HG03432 (cell line): Measurements from ENCODE around the gene HS3ST6.
"Not testable (repeated sequence)": the region's sequence is repeated elsewhere in the genome, so short reads cannot be mapped to it uniquely, and the experiment has no call there.

Experiments
- ATAC-seq: cut with Tn5 transposase; IDR thresholded peaks from one replicate; pipeline ENCODE4 v1.9.1; 2021; ENCODE audit warnings: mild to moderate bottlenecking, moderate library complexity; ENCODE audit not compliant: unreplicated experiment

Gene HS3ST6

GRCh38 chr16:1947369-1947670, 29.1 kb upstream of the HS3ST6 start:
- ATAC-seq, result no peak

DNA sequence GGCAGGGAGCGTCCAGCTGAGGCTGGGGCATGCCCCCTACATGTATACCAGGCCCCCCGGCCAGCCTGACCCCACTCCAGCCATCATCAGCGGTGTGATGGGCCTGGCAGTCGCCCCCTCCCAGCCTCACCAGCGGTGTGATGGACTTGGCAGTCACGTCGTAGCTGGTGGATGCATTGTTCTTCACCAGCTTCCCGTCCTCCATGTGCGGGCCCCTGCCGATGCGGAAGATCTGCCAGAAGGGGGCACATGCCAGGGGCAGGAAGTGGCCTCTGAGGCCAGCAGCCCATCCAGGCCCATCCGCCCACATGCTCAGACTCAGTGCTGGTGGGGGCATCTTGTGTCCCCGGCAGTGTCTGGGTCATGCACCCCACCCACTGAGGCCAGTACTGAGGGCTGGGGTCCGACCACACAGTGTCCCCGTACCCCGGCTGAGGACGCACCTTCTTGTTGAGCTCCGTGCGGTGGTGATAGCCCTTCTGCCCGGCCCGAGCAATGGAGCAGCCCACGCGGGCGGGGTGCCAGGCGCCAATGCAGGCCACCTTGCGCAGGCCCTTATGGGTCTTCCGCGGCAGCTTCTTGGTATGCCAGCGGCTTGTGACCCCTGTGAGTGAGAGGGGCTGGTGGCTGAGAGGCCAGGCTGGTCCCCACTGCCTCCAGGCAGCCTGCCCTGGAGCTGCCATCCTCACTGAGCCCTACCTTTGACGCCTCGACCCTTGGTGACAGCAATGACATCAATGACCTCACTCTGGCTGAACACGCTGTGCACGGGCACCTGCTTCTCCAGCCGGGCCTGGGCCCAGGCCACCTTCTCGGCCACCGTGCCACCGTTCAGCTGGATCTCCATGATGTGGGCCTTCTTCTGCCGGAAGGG, 28.5 kb upstream of the HS3ST6 start:
- ATAC-seq, result no peak

DNA sequence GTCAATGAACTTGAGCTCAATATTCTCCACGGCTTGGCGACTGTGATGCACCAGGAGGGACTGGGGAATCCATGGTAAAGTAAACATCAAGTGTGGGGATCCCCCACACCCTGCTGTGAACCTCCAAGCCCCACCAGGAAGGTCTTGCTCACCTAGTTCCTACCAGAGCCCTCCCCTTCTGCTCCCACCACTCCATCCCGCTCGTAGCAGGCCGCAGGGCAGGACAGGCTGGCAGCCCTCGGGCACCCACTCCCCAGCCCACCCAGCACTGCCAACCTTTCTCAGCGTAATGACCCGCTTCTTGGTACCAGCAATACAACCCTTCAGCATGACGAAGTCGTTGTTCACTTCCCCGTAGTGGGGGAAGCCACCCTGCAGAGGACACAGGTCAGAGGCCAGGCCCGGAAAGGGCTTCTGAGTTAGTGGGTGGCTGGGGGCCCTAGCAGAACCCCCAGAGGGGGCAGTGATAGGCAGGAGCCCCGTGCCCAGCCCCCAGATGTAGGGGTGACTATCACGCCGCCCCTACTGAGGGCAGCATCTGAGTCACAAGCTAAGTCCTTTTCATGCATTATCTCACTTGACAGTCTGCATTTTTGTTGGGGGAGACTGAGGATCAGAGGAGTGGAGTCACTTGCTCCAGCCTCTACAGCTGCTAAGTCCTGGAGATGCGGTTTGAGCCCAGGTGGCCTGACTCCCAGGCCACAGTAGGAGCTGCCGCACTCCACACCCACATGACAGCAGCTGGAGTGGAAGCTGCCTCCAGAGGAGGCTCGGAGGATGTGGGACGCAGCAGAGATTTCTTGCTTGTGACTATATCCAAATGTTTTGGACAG, 27.6 kb upstream of the HS3ST6 start:
- no peak for ATAC-seq

DNA sequence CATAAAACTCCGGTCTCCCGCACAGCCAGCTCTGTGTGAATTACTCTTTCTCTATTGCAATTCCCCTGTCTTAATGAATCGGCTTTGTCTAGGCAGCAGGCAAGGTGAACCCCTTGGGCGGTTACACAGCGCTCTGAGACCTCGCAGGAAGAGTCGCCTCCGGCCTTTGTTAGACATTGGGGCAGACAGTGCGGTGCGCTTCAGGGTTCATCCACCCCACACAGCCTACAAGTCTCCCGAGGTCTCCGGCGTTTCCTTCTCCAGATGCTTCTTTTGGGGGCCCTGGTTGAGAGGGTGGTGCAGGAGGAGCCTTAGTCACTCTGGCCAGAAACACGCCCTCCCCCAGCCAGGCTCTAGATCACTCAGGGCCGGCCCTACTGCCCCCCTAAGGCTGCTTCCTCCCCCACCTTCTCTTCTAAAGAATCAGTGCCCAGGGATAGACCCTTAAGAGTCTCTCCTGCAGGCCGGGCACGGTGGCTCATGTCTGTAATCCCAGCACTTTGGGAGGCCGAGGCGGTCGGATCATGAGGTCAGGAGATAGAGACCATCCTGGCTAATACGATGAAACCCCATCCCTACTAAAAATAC, 26.5 kb upstream of the HS3ST6 start:
- no peak for ATAC-seq

- ATAC-seq, result peak; percentile 92
These were observed 24.9 kb upstream of the HS3ST6 start, which contains the start of gene MSRB1 for GRCh38 chr16:1942810-1943726. Gene MSRB1, minus strand, starts transcription at chr16:1943199. Its CDS starts 43 bp downstream, at chr16:1943156.

- ATAC-seq, result no peak
These were observed 24.0 kb upstream of the HS3ST6 start for GRCh38 chr16:1942047-1942809.

DNA sequence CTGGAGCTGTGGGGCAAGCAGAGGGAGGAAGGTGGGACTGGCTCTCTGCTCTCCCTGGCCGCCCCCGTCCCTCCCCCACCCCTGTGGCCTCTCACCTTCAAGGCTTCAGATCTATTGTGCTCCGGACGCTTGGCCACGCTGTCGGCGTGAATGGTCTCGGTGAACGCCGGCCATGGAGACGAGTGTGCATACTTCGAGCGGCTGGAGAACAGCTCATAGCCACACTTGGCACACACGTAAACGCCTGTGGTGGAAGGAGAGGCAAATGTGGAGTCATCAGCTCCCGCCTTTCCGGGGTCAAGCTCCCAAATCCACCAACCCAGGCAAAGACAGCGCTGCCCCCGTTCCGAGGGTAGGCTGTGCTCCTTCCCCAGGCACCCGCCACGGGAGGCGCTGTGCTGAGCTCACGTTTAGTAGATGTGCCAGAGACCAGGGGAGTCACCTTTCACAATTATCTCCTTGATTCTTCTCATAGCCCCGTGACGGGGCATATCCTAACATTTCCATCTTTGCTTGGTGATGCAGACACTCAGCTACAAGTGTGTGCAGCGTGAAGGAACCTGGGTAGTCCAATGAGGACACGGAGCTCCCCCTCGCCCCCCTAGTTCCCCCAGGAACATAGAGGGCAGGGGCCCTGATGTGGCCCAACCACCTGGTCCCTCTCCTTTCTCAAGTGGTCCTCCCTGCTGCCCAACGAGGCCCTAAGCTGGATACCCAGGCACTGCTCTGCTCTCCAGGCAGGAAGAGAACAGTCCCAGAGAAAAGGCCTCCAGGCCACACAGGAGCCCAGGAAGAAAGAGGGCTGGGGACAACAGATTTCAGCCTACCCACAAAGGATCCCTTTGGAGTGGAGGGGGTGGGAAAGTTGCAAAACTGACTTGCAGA, 23.2 kb upstream of the HS3ST6 start:
- no peak for ATAC-seq

GRCh38 chr16:1940273-1941161, 22.3 kb upstream of the HS3ST6 start:
- ATAC-seq, result no peak

GRCh38 chr16:1939833-1940232, 21.6 kb upstream of the HS3ST6 start:
- not testable (repeated sequence) for ATAC-seq

GRCh38 chr16:1938910-1939309, 20.7 kb upstream of the HS3ST6 start:
- ATAC-seq, result no peak

- no peak for ATAC-seq
These were observed 20.1 kb upstream of the HS3ST6 start for GRCh38 chr16:1938316-1938715.

- no peak for ATAC-seq
These were observed 18.8 kb upstream of the HS3ST6 start for GRCh38 chr16:1936945-1937479.

- no peak for ATAC-seq
These were observed 15.0 kb upstream of the HS3ST6 start for GRCh38 chr16:1933097-1933661.

DNA sequence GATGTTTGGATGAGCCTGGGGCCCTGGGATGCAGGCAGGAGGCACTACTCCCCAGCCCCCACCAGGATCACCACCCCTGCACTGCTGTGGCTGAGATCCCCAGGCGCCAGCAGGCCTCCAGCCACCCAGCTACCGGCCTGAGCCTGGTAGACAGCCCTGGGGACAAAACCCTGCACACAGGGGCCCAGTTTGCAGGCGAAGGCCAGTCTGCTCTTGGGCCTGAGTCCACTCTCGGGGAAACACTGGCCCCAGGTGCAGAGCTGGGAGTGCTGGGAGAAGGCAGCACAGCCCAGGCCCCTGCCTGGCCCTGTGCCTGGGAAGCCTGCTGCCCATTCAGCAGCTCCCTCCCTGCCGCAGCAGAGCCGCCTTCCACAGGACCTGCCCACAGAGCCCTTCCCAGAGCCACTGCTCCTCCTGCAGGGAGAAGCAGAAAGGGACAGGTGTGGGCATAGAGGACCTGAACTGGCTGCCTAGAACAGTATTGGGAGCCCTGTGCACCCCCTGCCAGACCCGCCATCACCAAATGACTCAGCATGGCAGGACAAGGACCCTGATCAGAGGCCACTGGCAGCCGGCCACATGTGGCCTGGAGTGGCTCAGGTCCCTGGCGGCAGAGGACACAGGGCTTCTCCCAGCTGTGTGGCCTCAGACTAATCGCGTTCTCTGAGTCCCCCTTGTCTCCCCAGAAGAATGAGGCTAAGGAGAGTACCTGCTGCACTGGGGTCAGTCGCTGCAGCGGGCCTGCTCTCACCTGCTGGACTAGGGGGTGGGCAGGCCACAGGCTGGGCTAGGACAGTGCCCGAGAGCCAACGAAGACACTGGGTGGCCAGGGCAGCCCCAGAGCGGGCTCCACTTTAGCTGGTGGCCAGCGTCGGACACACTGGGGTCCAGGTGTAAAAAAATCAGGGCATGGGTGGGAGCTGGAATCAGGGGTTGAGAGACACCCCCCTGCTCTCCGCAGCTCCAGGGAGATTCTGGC, 14.1 kb upstream of the HS3ST6 start:
- ATAC-seq, result no peak

GRCh38 chr16:1930338-1930720, 12.1 kb upstream of the HS3ST6 start:
- no peak for ATAC-seq
